MM.1S (cell line): ENCODE results near the gene YPEL2.

Experiments
- DNase-seq: peaks from one replicate; pipeline ENCODE4 v3.0.0-alpha.2; 2015
- H2AFZ ChIP-seq: fragments of 300-600 bp; sonication (generic); 2 replicates; pipeline ENCODE4 v1.6.0; 2016; ENCODE audit warnings: antibody characterized with exemption, low read length
- H3F3A ChIP-seq: fragments of 300-600 bp; sonication (generic); 2 replicates; pipeline ENCODE4 v1.6.1; 2016; ENCODE audit warnings: mild to moderate bottlenecking, antibody characterized with exemption, low read length, moderate library complexity, mixed read lengths; ENCODE audit not compliant: insufficient read depth
- H3K27ac ChIP-seq: fragments of 300-600 bp; sonication (generic); 2 replicates; pipeline ENCODE4 v1.5.1; 2016; ENCODE audit warnings: mild to moderate bottlenecking, low read length
- H3K27me3 ChIP-seq: fragments of 300-600 bp; sonication (generic); replicated peaks from 2 replicates; pipeline ENCODE4 v1.6.0; 2016; ENCODE audit warnings: low read length; ENCODE audit not compliant: insufficient read depth
- H3K36me3 ChIP-seq: fragments of 300-600 bp; sonication (generic); replicated peaks from 2 replicates; pipeline ENCODE4 v1.6.1; 2016; ENCODE audit warnings: mild to moderate bottlenecking, low read length, mixed read lengths; ENCODE audit not compliant: insufficient read depth
- H3K4me1 ChIP-seq: fragments of 300-600 bp; sonication (generic); 2 replicates; pipeline ENCODE4 v1.6.1; 2016; ENCODE audit warnings: low read length, mixed read lengths
- H3K4me2 ChIP-seq: fragments of 300-600 bp; sonication (generic); 2 replicates; pipeline ENCODE4 v1.6.0; 2016; ENCODE audit warnings: low read depth, low read length
- H3K4me3 ChIP-seq: fragments of 300-600 bp; sonication (generic); 2 replicates; pipeline ENCODE4 v1.5.1; 2016; ENCODE audit warnings: low read length, mixed read lengths
- H3K79me2 ChIP-seq: fragments of 300-600 bp; sonication (generic); 2 replicates; pipeline ENCODE4 v1.6.1; 2016; ENCODE audit warnings: mixed run types, low read length, mixed read lengths
- H3K9ac ChIP-seq: fragments of 300-600 bp; sonication (generic); 2 replicates; pipeline ENCODE4 v1.6.1; 2016; ENCODE audit warnings: low read length, mixed read lengths
- H3K9me2 ChIP-seq: fragments of 300-600 bp; sonication (generic); replicated peaks from 2 replicates; pipeline ENCODE4 v1.6.1; 2016; ENCODE audit warnings: mild to moderate bottlenecking, low read length, mixed read lengths; ENCODE audit not compliant: insufficient read depth
- H3K9me3 ChIP-seq: fragments of 300-600 bp; sonication (generic); replicated peaks from 2 replicates; pipeline ENCODE4 v1.6.1; 2016; ENCODE audit warnings: mild to moderate bottlenecking, low read length, mixed read lengths; ENCODE audit not compliant: insufficient read depth
- H4K20me1 ChIP-seq: fragments of 300-600 bp; sonication (generic); 2 replicates; pipeline ENCODE4 v1.6.1; 2016; ENCODE audit warnings: mild to moderate bottlenecking, low read length, moderate library complexity, mixed read lengths; ENCODE audit not compliant: insufficient read depth
- EZH2 ChIP-seq: fragments of 300-600 bp; sonication (generic); optimal IDR thresholded peaks from 2 replicates; pipeline ENCODE3; 2017; ENCODE audit warnings: low read depth, mild to moderate bottlenecking, antibody characterized with exemption, low read length, mixed read lengths
- EZH2phosphoT487 ChIP-seq: fragments of 300-600 bp; sonication (generic); IDR thresholded peaks from 2 replicates; pipeline ENCODE4 v1.6.1; 2018; ENCODE audit warnings: antibody characterized with exemption, low read length
- TF ChIP-seq, protein P1 (sequence below): fragments of 300-600 bp; sonication (generic); IDR thresholded peaks from 2 replicates; pipeline ENCODE4 v1.5.1; 2016; ENCODE audit warnings: antibody characterized with exemption, low read length, mixed read lengths

YPEL2 gene

DNA sequence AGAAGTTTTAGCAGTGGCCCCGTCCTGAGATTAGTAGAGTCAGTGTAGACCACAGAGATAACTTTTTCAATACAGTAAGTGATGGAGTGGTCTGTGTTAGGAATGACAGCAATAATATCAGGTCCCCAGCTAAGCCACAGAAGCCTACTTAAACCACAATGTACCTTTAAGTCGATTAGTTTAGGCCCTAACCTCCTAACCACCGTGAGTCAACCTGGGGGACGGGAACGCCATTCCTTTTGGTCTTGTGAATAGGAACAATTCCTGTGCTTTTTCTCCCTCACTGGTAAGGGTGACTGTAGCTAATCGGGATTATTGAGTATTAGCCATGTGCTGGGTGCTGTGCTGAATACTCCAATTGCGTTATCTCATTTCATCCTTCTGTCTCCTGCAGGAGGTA is 14.0 kb downstream of the YPEL2 start:
- Histone ChIP-seq H4K20me1 (no peaks in the 10 kb centered on the region), H3K4me2 (no peak overlapping the region), H3K27ac (no peak overlapping the region), H3K9me2 (no peaks in the 10 kb centered on the region), H3F3A (no peaks in the 10 kb centered on the region), H3K79me2 (peaks cover 3% of the 10 kb centered on the region; the same call in 1 of the 2 replicates), H3K9ac (no peak overlapping the region), H3K4me1 (0 out of 2 replicates have a peak, but pooled peaks cover 3% of the 10 kb centered on the region), H3K4me3 (no peak overlapping the region), H3K27me3 (no peaks in the 10 kb centered on the region), H3K9me3 (no peaks in the 10 kb centered on the region), H2AFZ (no peak overlapping the region), H3K36me3 (no peaks in the 10 kb centered on the region)
- TF ChIP-seq EZH2phosphoT487 (no peak), EZH2 (no peak)
- TF ChIP-seq, protein P1, sequence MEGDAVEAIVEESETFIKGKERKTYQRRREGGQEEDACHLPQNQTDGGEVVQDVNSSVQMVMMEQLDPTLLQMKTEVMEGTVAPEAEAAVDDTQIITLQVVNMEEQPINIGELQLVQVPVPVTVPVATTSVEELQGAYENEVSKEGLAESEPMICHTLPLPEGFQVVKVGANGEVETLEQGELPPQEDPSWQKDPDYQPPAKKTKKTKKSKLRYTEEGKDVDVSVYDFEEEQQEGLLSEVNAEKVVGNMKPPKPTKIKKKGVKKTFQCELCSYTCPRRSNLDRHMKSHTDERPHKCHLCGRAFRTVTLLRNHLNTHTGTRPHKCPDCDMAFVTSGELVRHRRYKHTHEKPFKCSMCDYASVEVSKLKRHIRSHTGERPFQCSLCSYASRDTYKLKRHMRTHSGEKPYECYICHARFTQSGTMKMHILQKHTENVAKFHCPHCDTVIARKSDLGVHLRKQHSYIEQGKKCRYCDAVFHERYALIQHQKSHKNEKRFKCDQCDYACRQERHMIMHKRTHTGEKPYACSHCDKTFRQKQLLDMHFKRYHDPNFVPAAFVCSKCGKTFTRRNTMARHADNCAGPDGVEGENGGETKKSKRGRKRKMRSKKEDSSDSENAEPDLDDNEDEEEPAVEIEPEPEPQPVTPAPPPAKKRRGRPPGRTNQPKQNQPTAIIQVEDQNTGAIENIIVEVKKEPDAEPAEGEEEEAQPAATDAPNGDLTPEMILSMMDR = no peak
- DNase-seq = no peak

DNA sequence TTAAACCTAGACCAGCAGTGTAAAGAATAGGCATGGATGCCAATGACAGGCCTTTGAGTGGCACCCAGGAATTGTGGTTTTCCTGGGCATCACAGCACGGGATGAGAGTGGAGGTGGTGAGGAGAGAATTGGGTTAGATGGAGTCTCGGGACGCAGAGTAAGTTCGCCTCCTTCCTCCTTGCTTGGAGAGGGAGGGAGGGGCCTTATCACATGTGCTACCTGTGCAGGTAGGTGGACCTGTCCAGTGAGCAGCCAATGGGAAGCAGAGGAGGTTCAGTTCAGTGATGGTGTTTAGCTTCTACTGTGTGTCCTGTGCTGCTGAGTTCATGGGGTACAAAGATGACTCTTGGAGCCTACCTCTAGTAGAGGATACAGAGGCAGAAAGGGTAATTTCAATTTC is 14.9 kb downstream of the YPEL2 start:
- Histone ChIP-seq H4K20me1 (no peaks in the 10 kb centered on the region), H3K79me2 (peaks cover 3% of the 10 kb centered on the region; the same call in 1 of the 2 replicates), H3K9ac (no peak overlapping the region), H3K4me1 (0 out of 2 replicates have a peak, but pooled peaks cover 3% of the 10 kb centered on the region), H3F3A (no peaks in the 10 kb centered on the region), H3K27me3 (no peaks in the 10 kb centered on the region), H3K9me3 (no peaks in the 10 kb centered on the region), H3K27ac (no peak overlapping the region), H3K9me2 (no peaks in the 10 kb centered on the region), H3K36me3 (no peaks in the 10 kb centered on the region), H3K4me2 (no peak overlapping the region), H2AFZ (no peak overlapping the region), H3K4me3 (no peak overlapping the region)
- DNase-seq = no peak
- no peak for TF ChIP-seq EZH2
- TF ChIP-seq, protein P1 = no peak

DNA sequence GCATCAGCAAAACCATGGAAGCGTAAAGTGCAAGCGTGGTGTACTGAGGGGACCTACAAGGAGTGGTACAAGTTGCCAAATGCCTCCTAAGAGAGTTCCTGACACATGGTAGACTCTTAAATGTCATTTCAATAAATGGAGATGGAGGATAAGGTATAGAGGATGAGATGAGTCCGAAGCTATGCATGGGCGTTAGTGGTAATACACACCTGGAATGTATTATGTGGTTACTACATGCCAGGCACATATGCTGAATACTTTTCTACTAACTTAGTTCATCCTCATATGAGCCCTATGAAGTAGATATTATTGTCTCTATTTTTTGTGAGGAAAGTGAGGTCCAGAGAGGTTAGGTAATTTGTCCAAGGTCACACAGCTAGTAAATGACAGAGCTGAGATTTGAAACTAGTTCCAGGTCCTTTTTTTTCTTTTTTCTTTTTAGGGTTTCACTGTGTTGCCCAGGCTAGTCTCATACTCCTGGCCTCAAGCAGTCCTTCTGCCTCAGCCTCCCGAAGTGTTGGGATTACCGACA is 15.5 kb downstream of the YPEL2 start:
- TF ChIP-seq EZH2phosphoT487 (no peak), EZH2 (no peak)
- TF ChIP-seq, protein P1 = no peak
- H3K36me3 ChIP-seq = no peaks in the 10 kb centered on the region
- DNase-seq = no peak
- H4K20me1 ChIP-seq = no peaks in the 10 kb centered on the region
- H3F3A ChIP-seq = no peaks in the 10 kb centered on the region
- H3K9ac ChIP-seq = no peak overlapping the region
- H2AFZ ChIP-seq = no peak overlapping the region
- H3K4me3 ChIP-seq = no peak overlapping the region
- no peak overlapping the region for H3K4me2 ChIP-seq
- H3K27me3 ChIP-seq = no peaks in the 10 kb centered on the region
- H3K79me2 ChIP-seq = peaks cover 3% of the 10 kb centered on the region; the same call in 1 of the 2 replicates
- H3K4me1 ChIP-seq = 0 out of 2 replicates have a peak, but pooled peaks cover 3% of the 10 kb centered on the region
- H3K27ac ChIP-seq = no peak overlapping the region
- H3K9me2 ChIP-seq = no peaks in the 10 kb centered on the region
- no peaks in the 10 kb centered on the region for H3K9me3 ChIP-seq
